OCI-LY3 (cell line): ENCODE data around the gene NFX1.
"Not testable (repeated sequence)": the region's sequence is repeated elsewhere in the genome, so short reads cannot be mapped to it uniquely, and the experiment has no call there.

Experiments used
- EZH2phosphoT487 ChIP-seq: fragments of 200-600 bp; shearing (Covaris generic); IDR thresholded peaks from 2 replicates; pipeline ENCODE4 v1.6.1; 2018; ENCODE audit warnings: antibody characterized with exemption, mixed run types, low read depth
- TF ChIP-seq, protein P1 (sequence below): fragments of 200-600, 300-600 bp; sonication (generic); IDR thresholded peaks from 2 replicates; pipeline ENCODE4 v1.5.1; 2014; ENCODE audit warnings: antibody characterized with exemption, low read length, low read depth

DNA sequence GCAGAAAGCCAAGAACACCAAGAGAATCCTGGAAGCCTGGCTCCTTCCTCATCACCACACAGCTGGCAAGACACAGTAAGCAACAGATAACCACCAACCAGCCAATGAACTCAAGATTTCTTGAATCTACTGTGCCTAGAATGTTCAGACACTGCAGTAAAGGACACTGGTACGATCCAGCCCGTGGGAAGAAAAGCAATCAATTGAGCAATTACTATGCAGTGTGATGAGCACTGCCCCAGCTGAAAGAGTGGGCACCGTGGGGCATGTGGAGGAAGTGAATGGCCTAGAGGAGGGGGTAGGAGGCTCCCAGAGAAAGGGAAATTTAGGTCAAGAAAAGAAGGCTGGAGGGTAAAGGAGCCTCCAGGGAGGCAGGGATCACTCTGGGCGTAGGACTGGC, 107.5 kb downstream of the NFX1 start:
- TF ChIP-seq, protein P1, sequence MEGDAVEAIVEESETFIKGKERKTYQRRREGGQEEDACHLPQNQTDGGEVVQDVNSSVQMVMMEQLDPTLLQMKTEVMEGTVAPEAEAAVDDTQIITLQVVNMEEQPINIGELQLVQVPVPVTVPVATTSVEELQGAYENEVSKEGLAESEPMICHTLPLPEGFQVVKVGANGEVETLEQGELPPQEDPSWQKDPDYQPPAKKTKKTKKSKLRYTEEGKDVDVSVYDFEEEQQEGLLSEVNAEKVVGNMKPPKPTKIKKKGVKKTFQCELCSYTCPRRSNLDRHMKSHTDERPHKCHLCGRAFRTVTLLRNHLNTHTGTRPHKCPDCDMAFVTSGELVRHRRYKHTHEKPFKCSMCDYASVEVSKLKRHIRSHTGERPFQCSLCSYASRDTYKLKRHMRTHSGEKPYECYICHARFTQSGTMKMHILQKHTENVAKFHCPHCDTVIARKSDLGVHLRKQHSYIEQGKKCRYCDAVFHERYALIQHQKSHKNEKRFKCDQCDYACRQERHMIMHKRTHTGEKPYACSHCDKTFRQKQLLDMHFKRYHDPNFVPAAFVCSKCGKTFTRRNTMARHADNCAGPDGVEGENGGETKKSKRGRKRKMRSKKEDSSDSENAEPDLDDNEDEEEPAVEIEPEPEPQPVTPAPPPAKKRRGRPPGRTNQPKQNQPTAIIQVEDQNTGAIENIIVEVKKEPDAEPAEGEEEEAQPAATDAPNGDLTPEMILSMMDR: not testable (repeated sequence)
- not testable (repeated sequence) for TF ChIP-seq EZH2phosphoT487
